Breast epithelium (tissue), 3 donors: ENCODE data around the gene MAST3.

ENCODE experiments used
- POLR2A ChIP-seq: fragments of 450-650 bp; IDR thresholded peaks from one replicate; pipeline ENCODE4 v1.6.1; 2016; ENCODE audit warnings: antibody characterized with exemption, mild to moderate bottlenecking, moderate library complexity
- TF ChIP-seq, protein P1 (sequence below), 3 donors: fragments of 450-650 bp; IDR thresholded peaks; one replicate each; pipeline ENCODE4 v1.5.1; 2016 to 2017; ENCODE audit warnings: antibody characterized with exemption in 3 of 3, mild to moderate bottlenecking in 3 of 3, moderate library complexity in 3 of 3

GRCh38 chr19:18137242-18137641 lies 39.7 kb downstream of the MAST3 start:
- TF ChIP-seq, protein P1, sequence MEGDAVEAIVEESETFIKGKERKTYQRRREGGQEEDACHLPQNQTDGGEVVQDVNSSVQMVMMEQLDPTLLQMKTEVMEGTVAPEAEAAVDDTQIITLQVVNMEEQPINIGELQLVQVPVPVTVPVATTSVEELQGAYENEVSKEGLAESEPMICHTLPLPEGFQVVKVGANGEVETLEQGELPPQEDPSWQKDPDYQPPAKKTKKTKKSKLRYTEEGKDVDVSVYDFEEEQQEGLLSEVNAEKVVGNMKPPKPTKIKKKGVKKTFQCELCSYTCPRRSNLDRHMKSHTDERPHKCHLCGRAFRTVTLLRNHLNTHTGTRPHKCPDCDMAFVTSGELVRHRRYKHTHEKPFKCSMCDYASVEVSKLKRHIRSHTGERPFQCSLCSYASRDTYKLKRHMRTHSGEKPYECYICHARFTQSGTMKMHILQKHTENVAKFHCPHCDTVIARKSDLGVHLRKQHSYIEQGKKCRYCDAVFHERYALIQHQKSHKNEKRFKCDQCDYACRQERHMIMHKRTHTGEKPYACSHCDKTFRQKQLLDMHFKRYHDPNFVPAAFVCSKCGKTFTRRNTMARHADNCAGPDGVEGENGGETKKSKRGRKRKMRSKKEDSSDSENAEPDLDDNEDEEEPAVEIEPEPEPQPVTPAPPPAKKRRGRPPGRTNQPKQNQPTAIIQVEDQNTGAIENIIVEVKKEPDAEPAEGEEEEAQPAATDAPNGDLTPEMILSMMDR (IDR thresholded peaks at IDR 0.05), result no peak
- no peak for TF ChIP-seq POLR2A
